Measurements from ENCODE around the gene NR2F1.

The NR2F1 gene

DNA sequence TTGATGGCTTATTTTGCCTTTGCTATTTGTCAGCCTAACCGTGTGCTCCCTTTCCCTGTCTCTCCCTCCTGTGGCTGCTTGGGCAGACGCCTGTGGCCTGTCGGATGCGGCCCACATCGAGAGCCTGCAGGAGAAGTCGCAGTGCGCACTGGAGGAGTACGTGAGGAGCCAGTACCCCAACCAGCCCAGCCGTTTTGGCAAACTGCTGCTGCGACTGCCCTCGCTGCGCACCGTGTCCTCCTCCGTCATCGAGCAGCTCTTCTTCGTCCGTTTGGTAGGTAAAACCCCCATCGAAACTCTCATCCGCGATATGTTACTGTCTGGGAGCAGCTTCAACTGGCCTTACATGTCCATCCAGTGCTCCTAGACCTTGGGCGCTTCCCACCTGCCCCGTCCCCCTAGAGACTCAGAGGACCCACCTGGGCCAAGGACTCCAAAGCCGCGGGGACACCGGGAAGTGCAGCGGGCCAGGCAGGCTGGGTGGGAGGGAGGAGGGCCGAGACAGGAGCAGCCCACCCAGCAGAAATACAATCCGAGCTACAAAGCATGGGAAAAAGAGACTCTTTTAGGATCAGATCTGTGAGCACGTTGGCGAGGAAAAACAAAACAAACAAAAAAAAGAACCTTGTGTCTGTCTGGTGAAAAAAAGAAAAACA lies 10.6 kb downstream of the NR2F1 start:
- WGBS, 2 experiments (ENCODE audit: insufficient coverage in 2 of 2), result 6 to 10% methylated on average over 23 to 25 of the region's 30 CpGs
- Histone ChIP-seq H3K4me3 (ENCODE audit: extremely low read depth, insufficient read depth, low read length, poor library complexity, severe bottlenecking) (no peak overlapping the region), H3K9me3 (ENCODE audit: control insufficient read depth, low read length) (no peaks in the 10 kb centered on the region), H3K4me1 (ENCODE audit: control insufficient read depth, insufficient read depth, low read length, poor library complexity, severe bottlenecking) (peaks cover 7% of the 10 kb centered on the region), H3K27ac (ENCODE audit: low read depth, low read length, severe bottlenecking) (no peak overlapping the region), H3K36me3 (ENCODE audit: control insufficient read depth, insufficient read depth, low read length) (no peaks in the 10 kb centered on the region)

DNA sequence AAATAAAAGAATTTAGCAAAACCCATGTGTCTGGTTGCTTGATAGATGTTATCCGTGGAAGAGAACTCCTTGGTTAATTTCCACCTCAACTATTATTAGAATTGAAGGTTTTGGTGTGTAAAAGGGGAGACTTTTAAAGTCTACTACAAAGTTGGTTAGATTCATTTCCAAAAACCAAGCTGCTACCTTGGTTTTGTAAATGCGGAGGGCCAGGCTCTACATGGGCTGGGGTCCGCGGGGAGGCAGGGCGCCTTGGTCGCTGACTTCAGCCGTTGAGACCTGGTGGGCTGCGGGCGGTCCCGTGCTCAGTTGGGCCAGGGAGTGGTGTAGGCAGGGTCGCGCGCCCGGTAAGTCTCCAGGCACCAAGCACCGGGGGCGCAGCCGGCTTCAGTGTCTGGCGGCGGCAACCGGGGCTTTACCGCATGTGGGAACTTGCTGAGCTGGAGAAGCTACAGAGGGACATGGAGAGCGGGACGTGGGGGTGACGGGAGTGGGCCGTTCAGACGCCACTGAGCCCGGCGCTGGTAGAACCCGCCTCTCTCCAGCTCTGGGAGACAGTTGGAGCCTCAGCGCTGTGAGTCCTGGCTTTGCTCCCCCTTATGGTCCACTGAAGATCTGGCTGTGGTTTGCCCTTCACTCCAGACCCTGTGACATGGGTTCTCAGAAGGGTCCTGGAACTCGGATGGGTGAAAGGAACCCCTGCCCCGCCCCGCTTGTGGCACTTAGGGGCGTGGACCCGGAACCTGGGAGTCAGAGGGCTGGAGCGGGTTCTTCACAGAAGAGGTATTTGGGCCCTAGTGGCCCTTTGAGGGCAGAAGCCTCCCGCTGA lies 11.8 kb downstream of the NR2F1 start:
- H3K4me3 ChIP-seq (ENCODE audit: extremely low read depth, insufficient read depth, low read length, poor library complexity, severe bottlenecking), result no peak overlapping the region
- no peak overlapping the region for H3K27ac ChIP-seq (ENCODE audit: low read depth, low read length, severe bottlenecking)
- H3K36me3 ChIP-seq (ENCODE audit: control insufficient read depth, insufficient read depth, low read length), result no peaks in the 10 kb centered on the region
- no peaks in the 10 kb centered on the region for H3K9me3 ChIP-seq (ENCODE audit: control insufficient read depth, low read length)
- peaks cover 7% of the 10 kb centered on the region for H3K4me1 ChIP-seq (ENCODE audit: control insufficient read depth, insufficient read depth, low read length, poor library complexity, severe bottlenecking)
- WGBS, 2 experiments (ENCODE audit: insufficient coverage in 2 of 2), result 4 to 5% methylated on average over 27 to 34 of the region's 37 CpGs

DNA sequence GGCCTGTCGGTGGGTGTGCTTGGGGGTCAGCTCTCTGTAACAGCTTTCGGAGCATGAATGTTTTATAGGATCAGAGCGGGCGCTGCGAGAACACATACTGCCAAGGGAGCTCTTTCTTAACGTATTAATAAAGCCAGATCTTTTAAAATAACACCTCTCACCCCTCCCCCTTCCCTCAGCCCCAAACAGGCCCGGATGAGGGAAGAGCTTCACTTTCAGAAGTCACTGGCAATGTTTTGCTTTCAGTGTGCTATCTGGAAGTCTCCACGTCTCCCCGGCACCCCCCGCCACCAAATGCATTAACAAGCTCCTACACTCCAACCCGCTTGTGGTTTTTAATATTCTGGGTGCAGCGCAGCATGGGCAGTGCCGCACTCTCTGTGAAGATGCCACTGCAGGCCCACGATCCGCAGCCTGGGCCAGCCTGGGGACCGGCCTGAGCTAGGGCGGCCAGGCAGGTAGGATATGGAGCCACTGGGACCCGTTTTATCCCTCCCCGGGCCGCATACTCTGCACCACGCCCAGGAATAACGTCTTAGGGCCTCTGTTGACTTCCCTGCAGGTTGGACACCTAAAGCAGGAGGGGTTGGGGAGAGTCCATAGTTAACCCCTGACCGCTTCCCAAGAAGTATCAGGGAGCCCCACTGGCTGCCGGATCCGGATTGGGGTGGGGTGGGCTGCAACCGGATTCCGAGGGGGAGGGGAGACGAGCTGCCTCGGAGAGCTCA lies 12.6 kb downstream of the NR2F1 start:
- H3K4me1 ChIP-seq (ENCODE audit: control insufficient read depth, insufficient read depth, low read length, poor library complexity, severe bottlenecking), result peaks cover 7% of the 10 kb centered on the region
- no peak overlapping the region for H3K27ac ChIP-seq (ENCODE audit: low read depth, low read length, severe bottlenecking)
- no peaks in the 10 kb centered on the region for H3K9me3 ChIP-seq (ENCODE audit: control insufficient read depth, low read length)
- no peaks in the 10 kb centered on the region for H3K36me3 ChIP-seq (ENCODE audit: control insufficient read depth, insufficient read depth, low read length)
- H3K4me3 ChIP-seq (ENCODE audit: extremely low read depth, insufficient read depth, low read length, poor library complexity, severe bottlenecking), result no peak overlapping the region
- WGBS, 2 experiments (ENCODE audit: insufficient coverage in 2 of 2), result 4 to 9% methylated on average over 14 to 16 of the region's 29 CpGs

GRCh38 chr5:93596310-93596675 lies 13.3 kb downstream of the NR2F1 start:
- no peak overlapping the region for H3K27ac ChIP-seq (ENCODE audit: low read depth, low read length, severe bottlenecking)
- no peak overlapping the region for H3K4me3 ChIP-seq (ENCODE audit: extremely low read depth, insufficient read depth, low read length, poor library complexity, severe bottlenecking)
- peaks cover 7% of the 10 kb centered on the region for H3K4me1 ChIP-seq (ENCODE audit: control insufficient read depth, insufficient read depth, low read length, poor library complexity, severe bottlenecking)
- no peaks in the 10 kb centered on the region for H3K9me3 ChIP-seq (ENCODE audit: control insufficient read depth, low read length)
- WGBS, 2 experiments (ENCODE audit: insufficient coverage in 2 of 2), result 4 to 8% methylated on average over 5 to 12 of the region's 14 CpGs
- no peaks in the 10 kb centered on the region for H3K36me3 ChIP-seq (ENCODE audit: control insufficient read depth, insufficient read depth, low read length)

DNA sequence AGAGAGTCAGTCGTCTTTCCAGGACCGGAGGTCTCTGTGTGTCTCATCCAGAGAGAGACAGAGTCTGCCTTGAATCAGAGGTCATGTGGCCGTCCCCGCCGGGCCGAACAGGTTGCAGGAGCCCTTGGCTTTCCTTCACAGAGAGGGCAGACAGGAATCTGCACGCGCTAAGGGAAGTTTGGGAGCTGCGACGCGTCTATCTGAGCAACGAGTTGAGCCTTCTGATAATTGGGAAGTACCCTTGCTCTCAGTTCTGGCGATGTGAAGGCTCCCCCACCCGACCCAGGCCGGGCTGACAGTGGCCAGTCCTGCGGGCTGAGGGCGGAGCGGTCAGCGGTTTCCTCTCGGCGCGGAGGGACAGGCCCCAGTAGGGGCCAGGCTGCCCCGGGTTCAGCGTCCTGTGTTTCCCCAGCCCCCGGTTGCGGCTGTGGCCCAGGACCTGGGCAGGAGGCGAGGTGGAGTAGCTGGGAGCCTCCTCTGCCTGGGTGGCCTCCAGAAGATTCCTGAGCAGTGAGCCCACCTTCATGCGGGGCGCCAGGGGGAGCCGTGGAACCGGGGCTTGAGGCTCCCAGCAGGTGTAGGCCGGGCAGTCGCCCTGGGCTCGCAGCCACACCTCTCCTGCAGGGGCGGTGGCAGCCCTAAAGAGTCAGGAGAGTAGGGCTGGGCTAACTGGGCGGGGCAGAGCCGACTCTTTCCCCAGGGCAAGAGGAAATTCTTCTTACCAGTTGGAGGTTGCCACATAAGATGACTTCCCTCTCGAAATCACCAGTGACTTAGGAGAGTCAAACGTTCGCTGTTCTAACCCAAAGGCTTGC lies 13.9 kb downstream of the NR2F1 start:
- 1 to 4% methylated on average over 36 to 37 of the region's 40 CpGs for WGBS, 2 experiments (ENCODE audit: insufficient coverage in 2 of 2)
- H3K4me3 ChIP-seq (ENCODE audit: extremely low read depth, insufficient read depth, low read length, poor library complexity, severe bottlenecking), result no peak overlapping the region
- no peaks in the 10 kb centered on the region for H3K9me3 ChIP-seq (ENCODE audit: control insufficient read depth, low read length)
- H3K36me3 ChIP-seq (ENCODE audit: control insufficient read depth, insufficient read depth, low read length), result no peaks in the 10 kb centered on the region
- H3K27ac ChIP-seq (ENCODE audit: low read depth, low read length, severe bottlenecking), result no peak overlapping the region
- peaks cover 7% of the 10 kb centered on the region for H3K4me1 ChIP-seq (ENCODE audit: control insufficient read depth, insufficient read depth, low read length, poor library complexity, severe bottlenecking)

DNA sequence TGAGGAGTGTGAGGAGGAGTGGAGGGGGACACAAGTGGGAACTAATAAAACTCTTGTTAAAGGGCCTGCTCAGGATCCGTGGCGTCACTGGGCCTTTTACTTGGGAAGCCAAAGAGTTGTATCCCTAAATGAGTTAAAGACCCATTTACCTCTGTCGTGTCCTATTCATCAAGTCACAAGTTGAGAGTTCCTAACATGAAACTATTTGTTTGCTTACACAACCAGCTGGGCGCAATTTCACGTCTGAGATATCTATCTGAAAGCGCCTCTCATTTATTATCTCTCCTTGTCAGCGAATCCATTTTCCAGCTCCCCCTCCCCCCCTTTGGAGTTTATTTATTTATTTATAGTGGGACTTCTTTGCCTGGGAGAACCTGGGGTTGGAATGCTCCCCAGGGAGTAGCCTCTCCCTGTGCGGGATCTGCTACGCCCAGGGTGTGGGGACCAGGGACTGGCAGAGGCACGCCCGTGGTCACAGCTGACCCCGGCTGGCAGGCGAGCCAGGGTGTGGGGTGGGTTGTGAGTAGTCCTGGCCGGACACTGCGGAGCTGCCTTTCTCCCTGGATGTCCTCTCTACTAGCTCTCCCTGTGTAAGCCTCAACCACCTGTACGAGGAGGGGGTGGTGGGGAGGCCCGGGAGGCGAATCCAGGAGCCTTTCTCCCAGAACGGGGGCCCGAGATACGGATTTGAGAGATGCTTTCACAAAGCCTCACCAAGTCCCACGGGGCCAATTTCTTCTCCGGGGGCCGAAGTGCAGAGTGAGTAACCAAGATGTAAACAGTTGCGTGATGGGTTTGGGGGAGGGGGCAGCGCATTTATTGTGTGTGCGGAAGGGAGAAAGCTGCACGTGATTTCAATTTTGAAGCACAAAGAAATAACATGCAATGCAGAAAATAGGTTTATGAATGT lies 15.3 kb downstream of the NR2F1 start:
- Histone ChIP-seq H3K4me1 (ENCODE audit: control insufficient read depth, insufficient read depth, low read length, poor library complexity, severe bottlenecking) (peaks cover 7% of the 10 kb centered on the region), H3K36me3 (ENCODE audit: control insufficient read depth, insufficient read depth, low read length) (no peaks in the 10 kb centered on the region), H3K4me3 (ENCODE audit: extremely low read depth, insufficient read depth, low read length, poor library complexity, severe bottlenecking) (no peak overlapping the region)

GRCh38 chr5:93599001-93599379 lies 16.0 kb downstream of the NR2F1 start:
- 0 to 8% methylated on average over 1 of the region's 5 CpGs for WGBS, 2 experiments (ENCODE audit: insufficient coverage in 2 of 2)
- H3K27ac ChIP-seq (ENCODE audit: low read depth, low read length, severe bottlenecking), result peak overlapping the region; percentile 33
- peaks cover 7% of the 10 kb centered on the region for H3K4me1 ChIP-seq (ENCODE audit: control insufficient read depth, insufficient read depth, low read length, poor library complexity, severe bottlenecking)
- no peaks in the 10 kb centered on the region for H3K36me3 ChIP-seq (ENCODE audit: control insufficient read depth, insufficient read depth, low read length)
- H3K4me3 ChIP-seq (ENCODE audit: extremely low read depth, insufficient read depth, low read length, poor library complexity, severe bottlenecking), result no peak overlapping the region
- H3K9me3 ChIP-seq (ENCODE audit: control insufficient read depth, low read length), result no peaks in the 10 kb centered on the region

More for the DNA sequence above, 15.3 kb downstream of the NR2F1 start:
- 8 to 9% methylated on average over 12 of the region's 28 CpGs for WGBS, 2 experiments (ENCODE audit: insufficient coverage in 2 of 2)
- H3K9me3 ChIP-seq (ENCODE audit: control insufficient read depth, low read length), result no peaks in the 10 kb centered on the region
- H3K27ac ChIP-seq (ENCODE audit: low read depth, low read length, severe bottlenecking), result peak overlapping the region; percentile 3

- peak overlapping the region; percentile 33 for H3K27ac ChIP-seq (ENCODE audit: low read depth, low read length, severe bottlenecking)
- no peaks in the 10 kb centered on the region for H3K36me3 ChIP-seq (ENCODE audit: control insufficient read depth, insufficient read depth, low read length)
- 0 to 4% methylated on average over 5 to 9 of the region's 17 CpGs for WGBS, 2 experiments (ENCODE audit: insufficient coverage in 2 of 2)
- peaks cover 7% of the 10 kb centered on the region for H3K4me1 ChIP-seq (ENCODE audit: control insufficient read depth, insufficient read depth, low read length, poor library complexity, severe bottlenecking)
- no peaks in the 10 kb centered on the region for H3K9me3 ChIP-seq (ENCODE audit: control insufficient read depth, low read length)
- no peak overlapping the region for H3K4me3 ChIP-seq (ENCODE audit: extremely low read depth, insufficient read depth, low read length, poor library complexity, severe bottlenecking)
Measured at GRCh38 chr5:93599399-93600120, 16.5 kb downstream of the NR2F1 start.

DNA sequence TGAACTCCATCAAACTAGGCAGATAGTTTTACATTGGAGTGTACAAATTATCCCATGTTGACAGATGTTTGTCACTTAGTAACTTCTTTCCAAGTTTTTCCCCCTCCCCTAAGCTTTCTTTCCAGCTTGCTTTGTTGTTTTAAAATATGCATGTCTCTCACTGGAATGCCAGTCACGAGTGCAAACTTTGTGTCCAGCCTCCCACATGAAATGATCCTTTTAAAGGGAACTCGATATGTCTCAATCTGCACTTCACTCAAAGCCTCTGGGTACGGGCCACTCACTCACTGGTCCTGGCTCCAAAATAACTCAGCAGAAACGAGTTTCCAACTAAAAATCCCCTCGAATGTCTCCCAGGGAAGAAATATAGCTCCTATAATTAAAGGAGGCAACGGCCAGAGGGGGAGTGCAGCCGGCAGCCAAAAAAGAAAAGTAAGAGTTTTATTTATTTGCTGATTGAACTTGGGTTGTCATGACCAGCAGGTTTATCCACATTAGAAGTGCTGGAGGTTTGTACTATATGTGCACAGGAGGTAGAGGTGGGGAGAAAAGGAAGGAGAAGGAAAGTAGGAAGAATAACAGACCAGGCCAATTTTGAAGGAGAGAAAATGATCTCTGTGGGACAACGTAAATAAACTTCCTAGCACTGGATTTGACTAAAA lies 17.5 kb downstream of the NR2F1 start:
- peaks cover 4% of the 10 kb centered on the region for H3K4me1 ChIP-seq (ENCODE audit: control insufficient read depth, insufficient read depth, low read length, poor library complexity, severe bottlenecking)

More for the DNA sequence above, 17.5 kb downstream of the NR2F1 start:
- no peak overlapping the region for H3K4me3 ChIP-seq (ENCODE audit: extremely low read depth, insufficient read depth, low read length, poor library complexity, severe bottlenecking)
- 11 to 13% methylated on average over 3 to 5 of the region's 8 CpGs for WGBS, 2 experiments (ENCODE audit: insufficient coverage in 2 of 2)
- H3K36me3 ChIP-seq (ENCODE audit: control insufficient read depth, insufficient read depth, low read length), result no peaks in the 10 kb centered on the region
- no peak overlapping the region for H3K27ac ChIP-seq (ENCODE audit: low read depth, low read length, severe bottlenecking)
- H3K9me3 ChIP-seq (ENCODE audit: control insufficient read depth, low read length), result no peaks in the 10 kb centered on the region

All from mesodermal cell (in vitro differentiated cells).